HuH-7 (cell line): ENCODE measurements around the gene PDCD2.
A peak's percentile ranks its signal among the peaks of the same experiment; 100 is the strongest.
"Not testable (repeated sequence)": the region's sequence is repeated elsewhere in the genome, so short reads cannot be mapped to it uniquely, and the experiment has no call there.

ENCODE experiments used
- DNase-seq: peaks from one replicate; pipeline ENCODE4 v3.0.0; 2011; ENCODE audit warnings: low spot score

Gene PDCD2

GRCh38 chr6:170552765-170553533 is 31.5 kb downstream of the PDCD2 start, which contains the start of gene PSMB1:
Gene PSMB1, minus strand, starts transcription at chr6:170553307. Its CDS starts 65 bp downstream, at chr6:170553242.
- peak; percentile 79 for DNase-seq

GRCh38 chr6:170545405-170545804 is 39.0 kb downstream of the PDCD2 start:
- no peak for DNase-seq

DNA sequence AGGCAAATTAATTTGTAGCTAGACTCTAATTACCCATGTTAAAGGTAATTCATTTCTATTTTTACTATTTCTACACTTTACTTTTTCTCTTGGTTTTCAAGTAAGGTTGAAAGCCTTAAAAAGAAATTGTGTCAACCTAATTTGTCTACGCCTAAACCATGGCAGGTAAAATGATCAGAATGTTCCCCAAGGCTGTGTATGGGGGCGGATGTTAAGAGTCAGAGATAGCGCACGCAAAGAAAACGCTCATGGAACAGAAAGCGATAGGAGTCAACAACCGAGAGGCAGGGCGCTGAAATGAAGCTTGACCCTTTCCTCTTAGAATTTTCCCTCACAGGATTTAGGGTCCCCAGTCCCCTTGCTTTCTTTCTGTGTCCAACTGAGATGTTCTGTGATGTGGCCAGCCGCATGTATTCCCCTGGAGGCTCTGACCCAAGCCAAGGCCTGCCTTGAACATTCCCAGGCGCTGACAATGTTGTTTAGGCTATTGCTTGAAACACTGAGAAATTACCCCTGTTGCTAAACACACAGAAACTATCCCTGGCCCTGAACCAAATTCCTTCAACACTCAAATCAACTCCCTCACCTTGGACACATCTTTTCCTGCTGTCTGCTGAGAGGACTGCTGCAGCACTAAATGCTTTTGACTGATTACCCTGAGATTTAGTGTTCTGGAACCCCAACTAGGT is 42.3 kb downstream of the PDCD2 start:
- no peak for DNase-seq

DNA sequence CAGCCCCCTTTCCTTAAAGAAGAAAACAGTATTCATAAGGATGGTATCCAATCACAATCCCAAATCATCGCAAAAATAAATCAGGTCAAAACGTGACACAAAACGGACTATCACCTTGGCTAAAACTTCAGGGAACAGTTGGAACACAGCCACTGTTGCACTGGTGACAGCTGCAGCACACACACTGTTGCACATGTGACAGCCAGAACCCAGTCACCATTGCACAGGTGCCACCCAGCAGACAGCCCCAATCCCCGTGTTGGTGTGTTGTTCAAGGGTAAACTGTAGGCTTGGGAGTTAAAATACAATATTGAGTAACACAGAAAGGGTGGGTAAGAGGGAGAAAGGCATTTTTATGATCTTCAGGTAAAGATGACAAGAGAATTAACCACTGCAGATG is 47.1 kb downstream of the PDCD2 start:
- DNase-seq, result no peak

DNA sequence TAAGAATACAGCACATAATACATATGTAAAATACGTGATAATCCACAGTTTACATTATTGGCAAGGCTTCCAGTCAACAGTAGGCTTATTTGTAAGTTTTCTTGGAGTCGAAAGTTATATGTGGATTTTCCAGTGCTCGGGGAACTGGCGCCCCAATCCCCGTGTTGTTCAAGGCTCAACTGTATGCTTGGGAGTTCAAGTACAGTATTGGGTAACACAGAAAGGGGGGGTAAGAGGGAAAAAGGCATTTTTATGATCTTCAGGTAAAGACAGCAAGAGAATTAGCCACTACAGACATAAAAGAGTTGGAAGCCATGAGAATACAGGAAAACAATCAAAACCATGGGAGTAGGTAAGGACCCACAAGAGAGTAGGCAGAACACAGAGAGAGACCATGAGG is 47.8 kb downstream of the PDCD2 start:
- no peak for DNase-seq

GRCh38 chr6:170535004-170535403 is 49.4 kb downstream of the PDCD2 start:
- DNase-seq, result no peak

DNA sequence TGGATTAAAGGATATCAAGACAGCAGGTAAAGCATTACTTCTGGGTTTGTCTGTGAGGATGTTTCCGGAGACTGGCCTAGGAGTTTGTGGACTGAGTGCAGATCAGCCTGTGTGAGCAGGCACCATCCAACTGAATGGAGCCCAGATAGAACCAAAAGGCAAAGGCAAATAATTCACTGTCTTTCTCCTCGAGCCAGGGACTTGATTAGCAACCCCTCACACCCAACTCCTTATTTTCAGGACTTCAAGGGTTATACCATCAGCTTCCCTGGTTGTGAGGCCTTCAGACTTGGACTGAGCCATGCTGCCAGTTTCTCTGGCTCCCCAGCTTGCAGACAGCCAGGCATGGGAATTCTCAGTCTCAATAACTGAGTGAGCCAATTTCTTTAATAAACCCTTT is 50.6 kb downstream of the PDCD2 start:
- DNase-seq, result no peak

- DNase-seq, result no peak
These were observed 51.5 kb downstream of the PDCD2 start for GRCh38 chr6:170532867-170533488.

DNA sequence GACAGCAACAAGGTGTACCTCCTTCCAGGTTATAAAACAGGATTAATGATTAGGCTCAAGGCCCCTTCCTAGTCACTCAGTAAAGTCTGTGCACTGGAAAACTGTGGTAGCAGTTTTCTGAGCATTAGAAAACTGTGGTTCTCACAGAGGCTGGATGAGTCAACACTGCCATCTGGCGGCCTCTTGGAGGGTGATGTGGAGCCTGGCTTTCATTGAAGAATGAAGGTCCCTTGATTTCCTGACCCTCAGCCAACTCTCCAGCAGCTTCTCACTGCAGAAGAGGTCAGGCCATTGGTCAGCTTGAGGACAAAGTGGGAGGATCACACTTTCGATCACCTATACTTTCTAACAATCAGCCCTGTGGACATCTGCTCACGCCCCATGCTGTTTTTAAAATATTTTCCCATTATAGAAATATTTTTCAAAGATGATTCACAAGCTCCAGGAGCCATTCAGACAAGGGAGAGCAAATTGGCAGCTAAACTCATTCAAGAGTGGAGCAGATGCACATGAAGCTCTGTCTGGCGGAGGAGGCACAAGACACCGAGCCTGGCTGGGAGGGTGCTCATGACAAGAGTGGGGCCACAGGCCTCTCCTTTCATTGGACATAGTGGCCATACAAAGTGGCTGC is 54.5 kb downstream of the PDCD2 start:
- peak; percentile 72 for DNase-seq

DNA sequence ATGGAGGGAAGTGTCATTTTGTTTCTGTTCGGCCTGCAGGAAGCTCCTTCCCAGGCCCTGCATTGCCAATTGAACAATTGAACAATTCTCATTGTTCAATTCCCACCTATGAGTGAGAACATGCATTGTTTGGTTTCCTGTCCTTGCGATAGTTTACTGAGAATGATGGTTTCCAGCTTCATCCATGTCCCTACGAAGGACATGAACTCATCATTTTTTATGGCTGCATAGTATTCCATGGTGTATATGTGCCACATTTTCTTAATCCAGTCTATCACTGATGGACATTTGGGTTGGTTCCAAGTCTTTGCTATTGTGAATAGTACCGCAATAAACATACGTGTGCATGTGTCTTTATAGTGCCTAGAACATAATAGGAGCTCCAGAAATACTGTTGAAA is 56.4 kb downstream of the PDCD2 start:
- not testable (repeated sequence) for DNase-seq

DNA sequence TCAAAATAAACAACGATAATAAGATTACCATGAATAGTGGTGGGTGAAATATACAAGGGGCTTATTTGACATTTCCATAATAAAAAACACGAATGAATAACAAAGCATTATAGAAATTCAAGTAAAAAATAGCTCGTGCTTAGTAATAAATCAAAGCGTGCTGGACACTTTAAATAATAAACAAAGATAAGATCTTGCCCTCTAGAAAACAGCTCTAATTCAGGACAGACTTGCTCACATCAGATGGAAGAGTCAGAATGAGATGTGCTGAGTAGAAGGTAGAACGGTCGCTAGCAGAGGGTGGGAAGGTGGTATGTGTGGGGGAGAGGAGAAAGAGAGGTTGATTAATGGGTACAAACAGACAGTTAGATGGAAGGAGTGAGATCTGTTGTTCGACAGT is 58.6 kb downstream of the PDCD2 start:
- no peak for DNase-seq
